ENCODE results near the gene RBBP8NL.
A peak's percentile ranks its signal among the peaks of the same experiment; 100 is the strongest.

RBBP8NL gene

DNA sequence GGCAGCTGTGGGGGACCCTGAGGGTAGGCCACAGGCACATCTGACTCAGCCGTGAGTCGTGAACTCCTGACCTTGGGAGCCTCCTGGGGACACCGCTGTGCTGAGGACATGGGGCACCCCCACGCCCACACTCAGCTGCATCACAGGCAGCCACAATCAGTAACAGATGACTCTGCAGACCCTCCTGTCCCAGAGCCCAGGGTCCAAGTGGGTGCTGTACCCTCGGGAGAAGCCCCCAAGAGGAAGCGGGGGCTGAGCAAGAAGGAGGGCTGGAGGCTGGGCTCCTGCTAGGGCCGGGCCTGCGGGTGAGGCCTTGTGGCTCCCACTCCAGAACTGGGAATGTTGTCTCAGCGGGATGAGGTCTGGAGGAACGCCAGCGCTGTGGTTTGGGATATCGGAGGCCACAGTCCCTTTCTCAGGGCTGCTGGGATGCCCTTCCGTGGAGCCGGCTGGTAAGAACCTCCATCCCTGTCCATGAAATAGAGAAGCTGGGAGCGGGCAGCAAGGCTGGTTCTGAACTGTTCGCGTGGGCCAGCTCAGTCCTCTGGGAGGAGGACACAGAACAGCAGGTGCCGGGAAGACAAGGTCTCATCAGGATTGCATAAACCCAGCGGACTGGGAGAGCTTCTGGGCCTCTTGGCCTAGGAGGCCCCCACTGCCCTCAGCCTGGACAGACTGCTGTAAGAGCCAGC is 57.1 kb downstream of the RBBP8NL start:
- H3K27me3 Mint-ChIP-seq (ENCODE audit: low read depth, poor library complexity), result no peaks in the 10 kb centered on the region
- peaks cover 10% of the 10 kb centered on the region for H3K9me3 Mint-ChIP-seq
- no peak for DNase-seq
- peaks cover 4% of the 10 kb centered on the region for H3K36me3 Mint-ChIP-seq (ENCODE audit: low read depth)
- no peak overlapping the region for H3K27ac Mint-ChIP-seq
- no peak overlapping the region for H3K4me3 Mint-ChIP-seq
- TF ChIP-seq, protein P1, sequence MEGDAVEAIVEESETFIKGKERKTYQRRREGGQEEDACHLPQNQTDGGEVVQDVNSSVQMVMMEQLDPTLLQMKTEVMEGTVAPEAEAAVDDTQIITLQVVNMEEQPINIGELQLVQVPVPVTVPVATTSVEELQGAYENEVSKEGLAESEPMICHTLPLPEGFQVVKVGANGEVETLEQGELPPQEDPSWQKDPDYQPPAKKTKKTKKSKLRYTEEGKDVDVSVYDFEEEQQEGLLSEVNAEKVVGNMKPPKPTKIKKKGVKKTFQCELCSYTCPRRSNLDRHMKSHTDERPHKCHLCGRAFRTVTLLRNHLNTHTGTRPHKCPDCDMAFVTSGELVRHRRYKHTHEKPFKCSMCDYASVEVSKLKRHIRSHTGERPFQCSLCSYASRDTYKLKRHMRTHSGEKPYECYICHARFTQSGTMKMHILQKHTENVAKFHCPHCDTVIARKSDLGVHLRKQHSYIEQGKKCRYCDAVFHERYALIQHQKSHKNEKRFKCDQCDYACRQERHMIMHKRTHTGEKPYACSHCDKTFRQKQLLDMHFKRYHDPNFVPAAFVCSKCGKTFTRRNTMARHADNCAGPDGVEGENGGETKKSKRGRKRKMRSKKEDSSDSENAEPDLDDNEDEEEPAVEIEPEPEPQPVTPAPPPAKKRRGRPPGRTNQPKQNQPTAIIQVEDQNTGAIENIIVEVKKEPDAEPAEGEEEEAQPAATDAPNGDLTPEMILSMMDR (IDR thresholded peaks at IDR 0.05), result no peak
- peaks cover 45% of the 10 kb centered on the region for H3K4me1 Mint-ChIP-seq

DNA sequence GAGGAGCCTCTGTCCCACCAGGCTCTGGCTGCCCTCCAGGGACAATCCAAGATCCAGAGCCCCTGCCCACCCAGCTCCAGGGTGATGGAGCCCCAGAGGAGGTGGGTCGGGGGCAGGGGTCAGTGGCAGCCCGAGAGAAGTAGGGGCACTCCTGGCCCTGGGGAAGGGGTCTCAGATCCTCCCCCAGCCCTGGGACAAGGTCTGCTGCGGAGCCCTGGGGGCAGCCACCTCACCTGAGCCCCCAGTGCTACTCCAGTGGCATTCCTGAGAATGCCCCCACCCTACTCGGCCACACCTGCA is 57.6 kb downstream of the RBBP8NL start:
- Mint-ChIP-seq H3K27ac (no peak overlapping the region), H3K4me3 (no peak overlapping the region)

DNA sequence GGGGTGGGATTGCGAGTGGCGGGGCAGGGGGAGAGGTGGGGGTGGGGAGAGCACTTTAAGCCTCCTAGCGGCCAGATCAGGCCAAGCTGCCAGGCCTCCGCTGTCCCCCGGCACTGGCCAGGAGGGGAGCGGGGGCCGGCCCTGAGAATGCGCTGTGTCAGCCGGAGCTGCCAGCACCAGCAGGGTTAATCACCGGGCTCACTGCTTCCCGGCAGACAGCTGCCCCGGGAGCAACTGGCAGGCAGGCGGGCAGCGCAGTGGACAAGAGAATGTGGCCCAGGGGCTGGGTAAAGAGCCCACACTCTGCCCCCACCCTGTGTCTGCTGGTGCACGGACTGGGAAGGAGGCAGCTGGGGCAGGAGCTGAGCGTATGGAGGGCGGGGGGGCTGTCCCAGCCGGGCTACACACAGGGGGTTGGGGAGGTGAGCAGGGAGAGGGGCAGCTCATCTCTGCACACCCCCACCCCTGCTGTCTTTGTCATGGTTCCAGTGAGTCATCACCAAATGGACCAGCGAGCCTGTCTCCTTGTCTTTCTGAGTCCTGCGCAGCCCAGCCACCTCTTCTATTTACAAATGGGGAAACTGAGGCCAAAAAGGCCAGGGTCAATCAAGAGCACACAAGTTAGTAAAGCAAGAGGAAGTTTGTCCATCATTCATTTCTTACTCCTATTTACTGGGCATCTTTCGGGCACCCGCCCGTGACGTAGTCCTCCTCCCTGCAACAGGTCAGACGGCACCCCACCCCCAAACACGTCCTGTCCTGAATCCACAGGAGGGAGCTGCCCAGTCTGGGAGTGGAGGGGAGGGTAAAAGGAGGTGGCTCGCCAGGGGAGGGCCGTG is 58.1 kb downstream of the RBBP8NL start:
- H3K4me1 Mint-ChIP-seq, result peaks cover 48% of the 10 kb centered on the region
- no peak overlapping the region for H3K27ac Mint-ChIP-seq
- H3K36me3 Mint-ChIP-seq (ENCODE audit: low read depth), result peaks cover 3% of the 10 kb centered on the region
- TF ChIP-seq, protein P1 (IDR thresholded peaks at IDR 0.05), result peak; percentile 60
- H3K27me3 Mint-ChIP-seq (ENCODE audit: low read depth, poor library complexity), result no peaks in the 10 kb centered on the region
- H3K9me3 Mint-ChIP-seq, result peaks cover 8% of the 10 kb centered on the region
- H3K4me3 Mint-ChIP-seq, result peak overlapping the region; percentile 75
- DNase-seq, result peak; percentile 76

More for the DNA sequence above, 57.6 kb downstream of the RBBP8NL start:
- TF ChIP-seq, protein P1 (IDR thresholded peaks at IDR 0.05), result no peak
- H3K9me3 Mint-ChIP-seq, result peaks cover 10% of the 10 kb centered on the region
- peaks cover 4% of the 10 kb centered on the region for H3K36me3 Mint-ChIP-seq (ENCODE audit: low read depth)
- H3K4me1 Mint-ChIP-seq, result peaks cover 50% of the 10 kb centered on the region
- H3K27me3 Mint-ChIP-seq (ENCODE audit: low read depth, poor library complexity), result no peaks in the 10 kb centered on the region
- no peak for DNase-seq

DNA sequence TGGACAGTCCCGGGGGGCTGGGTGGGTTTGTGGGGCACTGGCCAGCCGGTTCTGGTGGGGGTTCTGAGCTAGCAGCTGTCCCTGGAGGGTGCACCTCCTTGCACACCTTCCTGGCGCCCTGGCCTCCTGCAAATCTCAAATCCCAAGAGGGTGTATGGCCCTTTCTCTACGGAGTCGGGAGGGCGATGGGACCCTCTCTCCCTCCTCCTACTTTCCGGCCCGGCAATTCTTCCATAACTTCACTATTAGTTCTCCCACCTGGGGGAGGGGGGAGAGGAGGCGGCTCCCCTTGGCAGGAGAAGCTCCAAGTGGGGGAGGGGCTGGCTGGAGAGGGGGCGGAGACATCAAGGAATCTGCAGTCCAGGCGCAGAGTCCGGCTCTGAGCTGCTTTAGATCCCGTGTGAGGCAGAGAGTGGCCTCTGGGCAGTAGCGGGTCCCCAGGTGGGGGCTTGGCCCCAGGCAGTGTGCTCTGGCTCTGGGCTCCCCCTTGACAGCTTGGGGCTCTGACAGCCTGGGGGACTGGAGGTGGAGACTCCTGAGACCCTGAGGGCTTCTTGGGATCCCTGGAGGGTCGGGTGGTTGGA is 58.9 kb downstream of the RBBP8NL start:
- H3K4me1 Mint-ChIP-seq, result peaks cover 51% of the 10 kb centered on the region
- no peak overlapping the region for H3K27ac Mint-ChIP-seq
- TF ChIP-seq, protein P1 (IDR thresholded peaks at IDR 0.05), result no peak
- H3K9me3 Mint-ChIP-seq, result peaks cover 6% of the 10 kb centered on the region
- DNase-seq, result peak; percentile 81
- H3K4me3 Mint-ChIP-seq, result peak overlapping the region; percentile 75
- H3K36me3 Mint-ChIP-seq (ENCODE audit: low read depth), result no peaks in the 10 kb centered on the region
- H3K27me3 Mint-ChIP-seq (ENCODE audit: low read depth, poor library complexity), result no peaks in the 10 kb centered on the region

DNA sequence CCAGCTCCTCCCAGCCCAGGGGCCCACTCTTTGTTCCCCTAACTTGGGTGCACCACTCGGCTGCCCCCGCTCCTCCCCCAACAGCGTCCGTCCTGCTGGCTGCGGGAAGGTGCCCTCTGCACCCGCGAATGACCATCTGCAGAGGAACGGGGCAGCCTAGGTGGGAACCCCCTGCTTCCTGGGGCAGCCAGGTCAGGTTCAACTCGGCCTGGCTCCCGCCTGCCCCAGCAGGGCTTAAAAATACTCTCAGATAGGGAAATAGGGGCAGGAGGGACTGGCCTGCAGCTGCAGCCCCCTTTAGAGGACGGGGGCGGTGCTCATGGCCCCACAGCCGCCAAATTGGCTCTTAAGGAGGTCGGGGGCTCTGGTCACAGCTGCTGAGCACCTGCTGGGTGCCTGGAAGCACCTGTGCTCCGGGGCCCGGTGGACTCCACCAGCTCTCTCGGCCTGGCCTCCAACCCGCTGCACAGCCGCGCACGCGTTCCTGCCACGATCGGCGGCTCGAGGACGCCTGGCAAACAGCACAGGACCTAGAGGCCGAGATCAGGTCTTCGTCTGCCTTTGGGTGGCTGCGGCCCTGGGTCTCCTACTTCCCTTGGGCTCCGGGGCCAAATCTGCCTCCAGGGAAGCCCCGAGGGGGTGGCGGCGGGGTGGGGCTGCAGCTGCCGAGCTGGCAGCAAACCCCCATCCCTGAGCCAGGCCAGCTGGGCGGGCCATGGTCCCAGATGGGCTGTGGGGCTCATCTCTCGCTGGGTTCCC is 59.5 kb downstream of the RBBP8NL start:
- Mint-ChIP-seq H3K27ac (no peak overlapping the region), H3K36me3 (ENCODE audit: low read depth) (no peaks in the 10 kb centered on the region), H3K4me3 (peak overlapping the region; percentile 75), H3K4me1 (peaks cover 48% of the 10 kb centered on the region), H3K9me3 (peaks cover 1% of the 10 kb centered on the region), H3K27me3 (ENCODE audit: low read depth, poor library complexity) (no peaks in the 10 kb centered on the region)
- DNase-seq, result peak; percentile 53
- TF ChIP-seq, protein P1 (IDR thresholded peaks at IDR 0.05), result no peak

Measured in nephron progenitor cell (in vitro differentiated cells).